Testis (tissue), 3 donors: ENCODE data around the gene SLC6A15. TPM values are rescaled to one million over a fixed set of nuclear protein-coding genes. Genes with fewer than 3 reads are reported as not detected.

ENCODE experiments used
- DNase-seq: peaks from one replicate; pipeline ENCODE4 v3.0.0-alpha.2; 2019
- H3K27ac ChIP-seq, 2 donors: fragments of 200-600 bp; sonication (generic); one replicate each; pipeline ENCODE4 v1.5.1; 2019
- H3K27me3 ChIP-seq: fragments of 200-600 bp; sonication (generic); one replicate; pipeline ENCODE4 v1.5.1; 2019
- H3K36me3 ChIP-seq: fragments of 200-600 bp; sonication (generic); one replicate; pipeline ENCODE4 v1.5.1; 2017; ENCODE audit warnings: low read depth; ENCODE audit errors: missing control alignments
- H3K4me1 ChIP-seq: fragments of 200-600 bp; sonication (generic); one replicate; pipeline ENCODE4 v1.5.1; 2019
- H3K4me3 ChIP-seq, 2 donors: fragments of 200-600 bp; sonication (generic); one replicate each; pipeline ENCODE4 v1.5.1; 2017 to 2019
- H3K9me3 ChIP-seq: fragments of 200-600 bp; sonication (generic); one replicate; pipeline ENCODE4 v1.5.1; 2017
- CTCF ChIP-seq, 3 experiments: fragments of 450-650 bp in 2 of 3; fragments of 200-600 bp in 1 of 3; sonication (generic) in 1 of 3; IDR thresholded peaks; one replicate each; pipeline ENCODE4 v1.5.1; 2016 to 2019; ENCODE audit warnings: antibody characterized with exemption in 3 of 3, mild to moderate bottlenecking in 2 of 3, moderate library complexity in 1 of 3
- POLR2A ChIP-seq: fragments of 450-650 bp; IDR thresholded peaks from one replicate; pipeline ENCODE4 v1.6.1; 2017; ENCODE audit warnings: antibody characterized with exemption, mild to moderate bottlenecking, moderate library complexity
- WGBS, 2 donors: methylation state at CpG; one replicate each; pipeline ENCODE4 v1.1.5; 2018; 5-methylcytosine and 5-hydroxymethylcytosine counted together
- intact Hi-C: fragments of 100-400 bp; cut with DNase I; formaldehyde crosslinking; loops from one replicate; pipeline ENCODE4 v1.15.1; 2023; ENCODE audit warnings: low total_unique reads
- polyA plus RNA-seq: library from polyadenylated mRNA; stranded (reverse); fragments of 350-450 nt; fragmentation: Illumina TruSeq; extraction: RNeasy Lipid Tissue Mini Kit (QIAGEN cat#74804); gene quantifications from one replicate; pipeline ENCODE4 v1.2.3, GENCODE V29; 2014; ENCODE audit warnings: low read depth, low replicate concordance; ENCODE audit not compliant: insufficient read depth
- total RNA-seq, 2 donors: library from RNA; depleted of rRNA; stranded (reverse); fragments of >200 nt; gene quantifications; one replicate each; pipeline ENCODE4 v1.2.3, GENCODE V29; 2016

The SLC6A15 gene
- total and polyA plus RNA-seq, 3 donors from 2014 or later, result 1.7 to 3.1 (median 2.0) TPM

GRCh38 chr12:84856156-84856900, 56.3 kb downstream of the SLC6A15 start:
- H3K9me3 ChIP-seq, result no peaks in the 10 kb centered on the region
- no peak for DNase-seq
- no peak overlapping the region for H3K27ac ChIP-seq
- intact Hi-C loops, result no loop called here
- 88 to 96% methylated on average over 1 of the region's 1 CpG for WGBS, 2 donors
- no peaks in the 10 kb centered on the region for H3K4me1 ChIP-seq
- TF ChIP-seq CTCF (IDR thresholded peaks at IDR 0.05) (no peak), POLR2A (no peak)
- H3K4me3 ChIP-seq, result no peak overlapping the region
- H3K36me3 ChIP-seq, result no peaks in the 10 kb centered on the region
- no peaks in the 10 kb centered on the region for H3K27me3 ChIP-seq

GRCh38 chr12:84843593-84844144, 68.9 kb downstream of the SLC6A15 start:
- no peaks in the 10 kb centered on the region for H3K9me3 ChIP-seq
- H3K36me3 ChIP-seq, result no peaks in the 10 kb centered on the region
- no peaks in the 10 kb centered on the region for H3K4me1 ChIP-seq
- WGBS, 2 donors, result 87 to 100% methylated on average over 1 of the region's 1 CpG
- TF ChIP-seq POLR2A (no peak), CTCF (IDR thresholded peaks at IDR 0.05) (no peak)
- intact Hi-C loops, result no loop called here
- H3K27ac ChIP-seq, result no peak overlapping the region
- no peak for DNase-seq
- no peaks in the 10 kb centered on the region for H3K27me3 ChIP-seq
- H3K4me3 ChIP-seq, result no peak overlapping the region

GRCh38 chr12:84842406-84843013, 70.1 kb downstream of the SLC6A15 start:
- no peaks in the 10 kb centered on the region for H3K27me3 ChIP-seq
- 93% methylated on average over 2 of the region's 2 CpGs for WGBS, 2 donors
- no peaks in the 10 kb centered on the region for H3K36me3 ChIP-seq
- H3K27ac ChIP-seq, result no peak overlapping the region
- H3K4me3 ChIP-seq, result no peak overlapping the region
- intact Hi-C loops, result no loop called here
- no peaks in the 10 kb centered on the region for H3K4me1 ChIP-seq
- peak in 2 of 3 experiments; percentile 44 to 67 for TF ChIP-seq CTCF (IDR thresholded peaks at IDR 0.05)
- TF ChIP-seq POLR2A, result no peak
- peak; percentile 21 for DNase-seq
- no peaks in the 10 kb centered on the region for H3K9me3 ChIP-seq

GRCh38 chr12:84841591-84841990, 71.0 kb downstream of the SLC6A15 start:
- Histone ChIP-seq H3K4me3 (no peak overlapping the region), H3K4me1 (no peaks in the 10 kb centered on the region), H3K27me3 (no peaks in the 10 kb centered on the region), H3K27ac (no peak overlapping the region), H3K36me3 (no peaks in the 10 kb centered on the region), H3K9me3 (no peaks in the 10 kb centered on the region)
- WGBS, 2 donors, result 35 to 38% methylated on average over 1 of the region's 1 CpG
- intact Hi-C loops, result no loop called here
- no peak for DNase-seq
- TF ChIP-seq CTCF (IDR thresholded peaks at IDR 0.05) (no peak), POLR2A (no peak)
